Measurements from ENCODE around the gene ZNF311. TPM values are rescaled to one million over a fixed set of nuclear protein-coding genes. Genes with fewer than 3 reads are reported as not detected.
A peak's percentile ranks its signal among the peaks of the same experiment; 100 is the strongest.

ZNF311 gene
- total RNA-seq, 3 donors from 2014 or later (not counting 1 experiment from before 2014, with no cell fraction given), result 0.23 to 0.29 (median 0.28) TPM

- peaks cover 14% of the 10 kb centered on the region for H3K4me1 ChIP-seq (ENCODE audit: control insufficient read depth, insufficient read depth, low read length)
- ATAC-seq (peak; percentile 16 to 37 (median 36)), DNase-seq (peak in 1 of 2 donors; percentile 67)
- no peaks in the 10 kb centered on the region for H3K9me3 ChIP-seq (ENCODE audit: control insufficient read depth, insufficient read depth, low read length)
- Mint-ChIP-seq H3K9me3 (no peaks in the 10 kb centered on the region), H3K27ac (peak overlapping the region; percentile 95 to 99), H3K4me3 (peak overlapping the region; percentile 97), H3K4me1 (peaks cover 60 to 61% of the 10 kb centered on the region in 2 donors), H3K27me3 (ENCODE audit: low read depth in 2 of 2) (peaks cover 38 to 62% of the 10 kb centered on the region in 2 donors), H3K36me3 (peaks cover 19% of the 10 kb centered on the region)
- no peaks in the 10 kb centered on the region for H3K36me3 ChIP-seq (ENCODE audit: control insufficient read depth, insufficient read depth, low read length)
- intact Hi-C loops (cut with micrococcal nuclease), result loop anchor here (1.0 to 5.0 kb wide), 4 partner anchors 38 to 1505 kb away; no protein-coding TSS in a partner anchor
- peak overlapping the region; percentile 37 for H3K27ac ChIP-seq (ENCODE audit: low read length)
- TF ChIP-seq CTCF (IDR thresholded peaks at IDR 0.05), result no peak
- H3K27me3 ChIP-seq (ENCODE audit: control insufficient read depth, insufficient read depth, low read length), result peaks cover 21% of the 10 kb centered on the region
- H3K4me3 ChIP-seq (ENCODE audit: low read length), result peak overlapping the region; percentile 86
- WGBS (ENCODE audit: insufficient coverage), result 18% methylated on average over 16 of the region's 17 CpGs
Measured at GRCh38 chr6:28982476-28983266, 22.4 kb downstream of the ZNF311 start.

- peak overlapping the region; percentile 95 to 99 for H3K27ac Mint-ChIP-seq
- H3K27ac ChIP-seq (ENCODE audit: low read length), result peak overlapping the region; percentile 28
- H3K9me3 Mint-ChIP-seq, result no peaks in the 10 kb centered on the region
- intact Hi-C loops (cut with micrococcal nuclease), result loop anchor here (1.0 to 5.0 kb wide), 6 partner anchors 38 to 1505 kb away; no protein-coding TSS in a partner anchor
- H3K27me3 ChIP-seq (ENCODE audit: control insufficient read depth, insufficient read depth, low read length), result peaks cover 24% of the 10 kb centered on the region
- 0% methylated on average over 18 of the region's 23 CpGs for WGBS (ENCODE audit: insufficient coverage)
- peak overlapping the region; percentile 86 for H3K4me3 ChIP-seq (ENCODE audit: low read length)
- H3K36me3 ChIP-seq (ENCODE audit: control insufficient read depth, insufficient read depth, low read length), result no peaks in the 10 kb centered on the region
- peaks cover 41 to 68% of the 10 kb centered on the region in 2 donors for H3K27me3 Mint-ChIP-seq (ENCODE audit: low read depth in 2 of 2)
- no peaks in the 10 kb centered on the region for H3K9me3 ChIP-seq (ENCODE audit: control insufficient read depth, insufficient read depth, low read length)
- ATAC-seq (peak; percentile 72 to 86 (median 73)), DNase-seq (peak; percentile 68 to 89)
- H3K4me1 Mint-ChIP-seq, result peaks cover 66 to 67% of the 10 kb centered on the region in 2 donors
- peaks cover 19% of the 10 kb centered on the region for H3K4me1 ChIP-seq (ENCODE audit: control insufficient read depth, insufficient read depth, low read length)
- H3K36me3 Mint-ChIP-seq, result peaks cover 19% of the 10 kb centered on the region
- H3K4me3 Mint-ChIP-seq, result peak overlapping the region; percentile 97
- TF ChIP-seq CTCF (IDR thresholded peaks at IDR 0.05), result no peak
Measured at GRCh38 chr6:28981833-28982475, 23.2 kb downstream of the ZNF311 start.

- H3K36me3 Mint-ChIP-seq, result peaks cover 19% of the 10 kb centered on the region
- H3K4me3 Mint-ChIP-seq, result peak overlapping the region; percentile 97
- TF ChIP-seq CTCF (IDR thresholded peaks at IDR 0.05), result peak; percentile 7
Measured at GRCh38 chr6:28981431-28981832, 23.7 kb downstream of the ZNF311 start.

More at GRCh38 chr6:28981431-28981832, 23.7 kb downstream of the ZNF311 start:
- under 1% methylated on average over 8 of the region's 13 CpGs for WGBS (ENCODE audit: insufficient coverage)
- Histone ChIP-seq H3K9me3 (ENCODE audit: control insufficient read depth, insufficient read depth, low read length) (no peaks in the 10 kb centered on the region), H3K27ac (ENCODE audit: low read length) (peak overlapping the region; percentile 28), H3K4me3 (ENCODE audit: low read length) (peak overlapping the region; percentile 86), H3K4me1 (ENCODE audit: control insufficient read depth, insufficient read depth, low read length) (peaks cover 19% of the 10 kb centered on the region), H3K27me3 (ENCODE audit: control insufficient read depth, insufficient read depth, low read length) (peaks cover 25% of the 10 kb centered on the region), H3K36me3 (ENCODE audit: control insufficient read depth, insufficient read depth, low read length) (no peaks in the 10 kb centered on the region)
- DNase-seq (peak; percentile 70 to 89), ATAC-seq (peak; percentile 55 to 60 (median 58))
- intact Hi-C loops (cut with micrococcal nuclease), result loop anchor here (1.0 to 5.0 kb wide), 4 partner anchors 41 to 1504 kb away; no protein-coding TSS in a partner anchor
- Mint-ChIP-seq H3K4me1 (peaks cover 64 to 69% of the 10 kb centered on the region in 2 donors), H3K27me3 (ENCODE audit: low read depth in 2 of 2) (peaks cover 42 to 68% of the 10 kb centered on the region in 2 donors), H3K9me3 (no peaks in the 10 kb centered on the region), H3K27ac (peak overlapping the region; percentile 95 to 99)

All from natural killer cell (primary cell).